GM19324 (cell line): ENCODE data around the gene FAM184B.

Source experiments
- ATAC-seq: cut with Tn5 transposase; IDR thresholded peaks from one replicate; pipeline ENCODE4 v1.9.1; 2021; ENCODE audit warnings: mild to moderate bottlenecking, moderate library complexity; ENCODE audit not compliant: unreplicated experiment, low FRiP score

The FAM184B gene

GRCh38 chr4:17778431-17778830 is 3.0 kb downstream of the FAM184B start:
- no peak for ATAC-seq

- ATAC-seq = no peak
Observed at GRCh38 chr4:17773135-17773698, 8.2 kb downstream of the FAM184B start.

- ATAC-seq = no peak
Observed at GRCh38 chr4:17771284-17771908, 10.0 kb downstream of the FAM184B start.

GRCh38 chr4:17770845-17771244 is 10.6 kb downstream of the FAM184B start:
- ATAC-seq = no peak

- ATAC-seq = no peak
Observed at GRCh38 chr4:17769406-17770174, 11.8 kb downstream of the FAM184B start.

- no peak for ATAC-seq
Observed at GRCh38 chr4:17766826-17767458, 14.5 kb downstream of the FAM184B start.

GRCh38 chr4:17765514-17766286 is 15.7 kb downstream of the FAM184B start:
- ATAC-seq = no peak

- ATAC-seq = no peak
Observed at GRCh38 chr4:17763931-17764330, 17.5 kb downstream of the FAM184B start.

- no peak for ATAC-seq
Observed at GRCh38 chr4:17763416-17763815, 18.0 kb downstream of the FAM184B start.

GRCh38 chr4:17762726-17763125 is 18.7 kb downstream of the FAM184B start:
- ATAC-seq = no peak

GRCh38 chr4:17761062-17761461 is 20.4 kb downstream of the FAM184B start:
- ATAC-seq = no peak

GRCh38 chr4:17760626-17761025 is 20.8 kb downstream of the FAM184B start:
- no peak for ATAC-seq

- no peak for ATAC-seq
Observed at GRCh38 chr4:17758485-17758884, 22.9 kb downstream of the FAM184B start.

GRCh38 chr4:17757621-17758020 is 23.8 kb downstream of the FAM184B start:
- ATAC-seq = no peak

GRCh38 chr4:17753646-17754045 is 27.8 kb downstream of the FAM184B start:
- no peak for ATAC-seq

- no peak for ATAC-seq
Observed at GRCh38 chr4:17740702-17741101, 40.7 kb downstream of the FAM184B start.

- ATAC-seq = no peak
Observed at GRCh38 chr4:17736484-17736883, 44.9 kb downstream of the FAM184B start.

GRCh38 chr4:17726911-17727310 is 54.5 kb downstream of the FAM184B start:
- no peak for ATAC-seq

- no peak for ATAC-seq
Observed at GRCh38 chr4:17723648-17724047, 57.8 kb downstream of the FAM184B start.

GRCh38 chr4:17722356-17722700 is 59.1 kb downstream of the FAM184B start:
- ATAC-seq = no peak
